ENCODE results near the gene FURIN. TPM values are rescaled to one million over a fixed set of nuclear protein-coding genes. Genes with fewer than 3 reads are reported as not detected.
A peak's percentile ranks its signal among the peaks of the same experiment; 100 is the strongest.

FURIN gene
- total and polyA plus RNA-seq, 4 donors: 57.1 to 159 (median 92.1) TPM

DNA sequence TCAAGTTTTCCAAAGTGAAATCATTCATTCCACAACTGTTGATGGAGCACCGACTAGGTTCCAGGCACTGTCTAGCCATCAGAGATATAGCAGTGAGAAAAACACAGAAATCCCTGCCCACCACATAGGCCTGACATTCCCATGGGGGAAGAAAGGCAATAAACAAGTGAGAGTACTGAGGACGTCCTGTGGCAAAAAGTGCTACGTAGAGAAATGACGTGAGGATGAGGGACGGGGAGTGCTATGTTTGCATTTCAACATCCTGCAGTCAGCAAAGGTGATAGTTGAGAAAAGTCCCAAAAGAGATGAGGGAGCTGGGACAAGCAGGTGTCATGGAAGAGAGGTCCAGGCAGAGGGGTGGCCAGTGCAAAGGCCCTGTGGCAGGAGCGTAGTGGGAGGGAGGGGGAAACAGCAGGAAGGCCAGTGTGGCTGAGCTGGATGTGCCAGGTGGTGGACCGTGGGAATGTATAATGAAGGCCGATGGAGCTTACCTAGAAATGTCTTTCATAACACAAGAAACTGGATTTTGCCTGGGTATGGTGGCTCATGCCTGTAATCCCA lies 10.4 kb upstream of the FURIN start:
- TF ChIP-seq, protein P1, sequence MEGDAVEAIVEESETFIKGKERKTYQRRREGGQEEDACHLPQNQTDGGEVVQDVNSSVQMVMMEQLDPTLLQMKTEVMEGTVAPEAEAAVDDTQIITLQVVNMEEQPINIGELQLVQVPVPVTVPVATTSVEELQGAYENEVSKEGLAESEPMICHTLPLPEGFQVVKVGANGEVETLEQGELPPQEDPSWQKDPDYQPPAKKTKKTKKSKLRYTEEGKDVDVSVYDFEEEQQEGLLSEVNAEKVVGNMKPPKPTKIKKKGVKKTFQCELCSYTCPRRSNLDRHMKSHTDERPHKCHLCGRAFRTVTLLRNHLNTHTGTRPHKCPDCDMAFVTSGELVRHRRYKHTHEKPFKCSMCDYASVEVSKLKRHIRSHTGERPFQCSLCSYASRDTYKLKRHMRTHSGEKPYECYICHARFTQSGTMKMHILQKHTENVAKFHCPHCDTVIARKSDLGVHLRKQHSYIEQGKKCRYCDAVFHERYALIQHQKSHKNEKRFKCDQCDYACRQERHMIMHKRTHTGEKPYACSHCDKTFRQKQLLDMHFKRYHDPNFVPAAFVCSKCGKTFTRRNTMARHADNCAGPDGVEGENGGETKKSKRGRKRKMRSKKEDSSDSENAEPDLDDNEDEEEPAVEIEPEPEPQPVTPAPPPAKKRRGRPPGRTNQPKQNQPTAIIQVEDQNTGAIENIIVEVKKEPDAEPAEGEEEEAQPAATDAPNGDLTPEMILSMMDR (IDR thresholded peaks at IDR 0.05; ENCODE audit: control extremely low read depth, extremely low read depth): no peak
- Histone ChIP-seq H3K27ac (ENCODE audit: low read depth in 1 of 2, low read length in 1 of 2) (no peak overlapping the region), H3K4me1 (ENCODE audit: control insufficient read depth in 5 of 5, insufficient read depth in 5 of 5, low read length in 5 of 5) (peaks cover 0 to 10% (median 0%) of the 10 kb centered on the region in 5 donors), H3K9me3 (ENCODE audit: control insufficient read depth in 4 of 4, insufficient read depth in 3 of 4, low read length in 3 of 4) (no peaks in the 10 kb centered on the region), H3K27me3 (ENCODE audit: control insufficient read depth in 3 of 3, insufficient read depth in 3 of 3, low read length in 2 of 3) (no peaks in the 10 kb centered on the region), H3K4me3 (no peak overlapping the region), H3K36me3 (ENCODE audit: control insufficient read depth in 4 of 4, insufficient read depth in 4 of 4, low read length in 4 of 4) (no peaks in the 10 kb centered on the region), H3K9ac (ENCODE audit: insufficient read depth in 1 of 2, low read length in 2 of 2) (no peak overlapping the region)
- 87% methylated on average over 8 of the region's 8 CpGs for WGBS, 2 donors
- DNase-seq (no peak), ATAC-seq (ENCODE audit: insufficient read depth, low FRiP score) (no peak)

- no peak overlapping the region for H3K9ac ChIP-seq (ENCODE audit: insufficient read depth in 1 of 2, low read length in 2 of 2)
- no peaks in the 10 kb centered on the region for H3K9me3 ChIP-seq (ENCODE audit: control insufficient read depth in 4 of 4, insufficient read depth in 3 of 4, low read length in 3 of 4)
- no peaks in the 10 kb centered on the region for H3K36me3 ChIP-seq (ENCODE audit: control insufficient read depth in 4 of 4, insufficient read depth in 4 of 4, low read length in 4 of 4)
- no peak overlapping the region for H3K27ac ChIP-seq (ENCODE audit: low read depth in 1 of 2, low read length in 1 of 2)
- H3K4me1 ChIP-seq (ENCODE audit: control insufficient read depth in 5 of 5, insufficient read depth in 5 of 5, low read length in 5 of 5): peaks cover 0 to 10% (median 0%) of the 10 kb centered on the region in 5 donors
- no peak overlapping the region for H3K4me3 ChIP-seq
- WGBS, 2 donors: 39 to 61% methylated on average over 10 of the region's 10 CpGs
- TF ChIP-seq, protein P1 (IDR thresholded peaks at IDR 0.05; ENCODE audit: control extremely low read depth, extremely low read depth): no peak
- ATAC-seq (ENCODE audit: insufficient read depth, low FRiP score) (no peak), DNase-seq (no peak)
- no peaks in the 10 kb centered on the region for H3K27me3 ChIP-seq (ENCODE audit: control insufficient read depth in 3 of 3, insufficient read depth in 3 of 3, low read length in 2 of 3)
Measured at GRCh38 chr15:90859234-90860131, 8.9 kb upstream of the FURIN start.

- ATAC-seq (ENCODE audit: insufficient read depth, low FRiP score) (no peak), DNase-seq (no peak)
- no peak overlapping the region for H3K9ac ChIP-seq (ENCODE audit: insufficient read depth in 1 of 2, low read length in 2 of 2)
- H3K27ac ChIP-seq (ENCODE audit: low read depth in 1 of 2, low read length in 1 of 2): peak overlapping the region in 1 of 2 donors; percentile 45
- no peaks in the 10 kb centered on the region for H3K27me3 ChIP-seq (ENCODE audit: control insufficient read depth in 3 of 3, insufficient read depth in 3 of 3, low read length in 2 of 3)
- H3K4me3 ChIP-seq: no peak overlapping the region
- H3K36me3 ChIP-seq (ENCODE audit: control insufficient read depth in 4 of 4, insufficient read depth in 4 of 4, low read length in 4 of 4): no peaks in the 10 kb centered on the region
- TF ChIP-seq, protein P1 (IDR thresholded peaks at IDR 0.05; ENCODE audit: control extremely low read depth, extremely low read depth): no peak
- H3K9me3 ChIP-seq (ENCODE audit: control insufficient read depth in 4 of 4, insufficient read depth in 3 of 4, low read length in 3 of 4): no peaks in the 10 kb centered on the region
- 66 to 73% methylated on average over 7 of the region's 7 CpGs for WGBS, 2 donors
- peaks cover 0 to 10% (median 0%) of the 10 kb centered on the region in 5 donors for H3K4me1 ChIP-seq (ENCODE audit: control insufficient read depth in 5 of 5, insufficient read depth in 5 of 5, low read length in 5 of 5)
Measured at GRCh38 chr15:90860450-90860849, 7.9 kb upstream of the FURIN start.

Data from lung (tissue), 12 donors.